ENCODE measurements around the gene FOXL2NB. TPM values are rescaled to one million over a fixed set of nuclear protein-coding genes. Genes with fewer than 3 reads are reported as not detected.

Gene FOXL2NB
- total and polyA plus RNA-seq, 10 of the 15 experiments (the other 5 are each of a cell fraction or from before 2014, with no cell fraction given): not detected

DNA sequence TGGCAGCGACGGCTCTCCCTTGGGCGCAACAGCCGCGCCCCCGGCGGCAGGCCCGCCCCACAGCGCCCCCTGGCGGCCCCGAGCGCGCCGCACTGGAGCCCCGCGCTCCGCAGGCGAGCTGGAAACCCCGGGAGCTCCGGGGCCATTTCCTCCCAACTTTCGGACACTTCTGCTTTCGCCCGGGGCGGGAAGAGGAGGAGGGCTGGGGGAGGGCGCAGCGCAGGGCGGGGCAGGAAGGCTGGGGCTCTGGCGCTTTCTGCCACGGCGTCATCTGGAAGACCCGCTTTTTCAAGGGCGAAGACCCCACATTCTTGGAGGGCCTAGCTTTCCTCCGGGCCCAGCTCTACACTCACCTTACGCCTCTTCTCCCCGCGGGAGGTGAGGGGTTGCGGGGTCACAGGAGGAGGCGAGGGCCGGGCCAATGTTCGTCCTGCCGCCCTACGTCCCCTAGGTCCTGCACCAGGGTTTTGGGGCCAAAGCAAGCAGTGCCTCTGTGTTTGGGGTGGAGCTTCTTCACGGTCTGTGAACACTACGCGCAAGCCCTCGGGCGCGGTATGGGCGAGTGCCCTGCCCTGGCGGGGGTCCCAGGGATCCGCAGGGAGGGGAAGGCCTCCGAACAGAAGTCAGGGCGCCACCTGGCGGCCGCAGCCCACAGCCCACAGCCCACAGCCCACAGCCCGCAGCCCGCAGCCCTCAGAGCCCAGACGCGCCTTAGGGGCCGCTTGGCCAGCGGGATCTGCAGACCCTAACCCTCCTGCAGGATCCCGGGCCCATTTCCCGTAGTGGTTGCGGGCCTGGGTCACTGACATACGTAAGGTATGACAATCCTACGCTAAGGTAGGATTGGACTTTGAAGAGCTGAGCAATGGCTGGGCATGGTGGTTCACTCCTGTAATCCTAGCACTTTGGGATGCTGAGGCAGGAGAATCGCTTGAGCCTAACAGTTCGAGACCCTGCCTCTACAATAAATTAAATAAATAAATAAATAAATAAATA, 31.2 kb upstream of the FOXL2NB start (continued):
- TF ChIP-seq, protein P1, sequence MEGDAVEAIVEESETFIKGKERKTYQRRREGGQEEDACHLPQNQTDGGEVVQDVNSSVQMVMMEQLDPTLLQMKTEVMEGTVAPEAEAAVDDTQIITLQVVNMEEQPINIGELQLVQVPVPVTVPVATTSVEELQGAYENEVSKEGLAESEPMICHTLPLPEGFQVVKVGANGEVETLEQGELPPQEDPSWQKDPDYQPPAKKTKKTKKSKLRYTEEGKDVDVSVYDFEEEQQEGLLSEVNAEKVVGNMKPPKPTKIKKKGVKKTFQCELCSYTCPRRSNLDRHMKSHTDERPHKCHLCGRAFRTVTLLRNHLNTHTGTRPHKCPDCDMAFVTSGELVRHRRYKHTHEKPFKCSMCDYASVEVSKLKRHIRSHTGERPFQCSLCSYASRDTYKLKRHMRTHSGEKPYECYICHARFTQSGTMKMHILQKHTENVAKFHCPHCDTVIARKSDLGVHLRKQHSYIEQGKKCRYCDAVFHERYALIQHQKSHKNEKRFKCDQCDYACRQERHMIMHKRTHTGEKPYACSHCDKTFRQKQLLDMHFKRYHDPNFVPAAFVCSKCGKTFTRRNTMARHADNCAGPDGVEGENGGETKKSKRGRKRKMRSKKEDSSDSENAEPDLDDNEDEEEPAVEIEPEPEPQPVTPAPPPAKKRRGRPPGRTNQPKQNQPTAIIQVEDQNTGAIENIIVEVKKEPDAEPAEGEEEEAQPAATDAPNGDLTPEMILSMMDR (IDR thresholded peaks at IDR 0.05 in 2 of 3, conservative IDR thresholded peaks at IDR 0.05 in 1 of 3; ENCODE audit: control insufficient read depth in 2 of 3, extremely low read depth in 1 of 3, insufficient read depth in 1 of 3, low read depth in 3 of 3, low read length in 3 of 3): peak; percentile 67 to 85 (median 82)
- TF ChIP-seq NFYA (IDR thresholded peaks at IDR 0.05; ENCODE audit: borderline replicate concordance, low read depth, low read length) (no peak), MXI1 (IDR thresholded peaks at IDR 0.05; ENCODE audit: low read depth, low read length) (no peak), ZNF24 (IDR thresholded peaks at IDR 0.05) (0 out of 2 replicates have a peak, but pooled peaks have one; percentile 20), RUNX3 (IDR thresholded peaks at IDR 0.05; ENCODE audit: low read length) (peak; percentile 62), NFYB (IDR thresholded peaks at IDR 0.05; ENCODE audit: insufficient read depth, low read depth, low read length) (no peak), CHD4 (IDR thresholded peaks at IDR 0.05) (no peak), STAT1 (conservative IDR thresholded peaks at IDR 0.05) (no peak), MTA2 (IDR thresholded peaks at IDR 0.05; ENCODE audit: low read depth) (peak; percentile 49; the same call in 1 of the 2 replicates), EED (IDR thresholded peaks at IDR 0.05; ENCODE audit: low read depth) (peak; percentile 20), NBN (IDR thresholded peaks at IDR 0.05) (peak; percentile 65; the same call in 1 of the 2 replicates), NR2C1 (IDR thresholded peaks at IDR 0.05) (0 out of 2 replicates have a peak, but pooled peaks have one; percentile 19), SREBF1 (IDR thresholded peaks at IDR 0.05; ENCODE audit: low read length) (no peak), FOXM1 (IDR thresholded peaks at IDR 0.05; ENCODE audit: low read depth, low read length) (no peak), TCF12 (IDR thresholded peaks at IDR 0.05; ENCODE audit: low read depth, low read length) (0 out of 2 replicates have a peak, but pooled peaks have one; percentile 19), TBL1XR1 (IDR thresholded peaks at IDR 0.05; ENCODE audit: low read depth, low read length) (no peak), KAT2A (conservative IDR thresholded peaks at IDR 0.05; ENCODE audit: control insufficient read depth, low read depth, low read length) (no peak), GATAD2B (conservative IDR thresholded peaks at IDR 0.05; ENCODE audit: low read depth) (peak; percentile 69)
- TF ChIP-seq, protein P2, sequence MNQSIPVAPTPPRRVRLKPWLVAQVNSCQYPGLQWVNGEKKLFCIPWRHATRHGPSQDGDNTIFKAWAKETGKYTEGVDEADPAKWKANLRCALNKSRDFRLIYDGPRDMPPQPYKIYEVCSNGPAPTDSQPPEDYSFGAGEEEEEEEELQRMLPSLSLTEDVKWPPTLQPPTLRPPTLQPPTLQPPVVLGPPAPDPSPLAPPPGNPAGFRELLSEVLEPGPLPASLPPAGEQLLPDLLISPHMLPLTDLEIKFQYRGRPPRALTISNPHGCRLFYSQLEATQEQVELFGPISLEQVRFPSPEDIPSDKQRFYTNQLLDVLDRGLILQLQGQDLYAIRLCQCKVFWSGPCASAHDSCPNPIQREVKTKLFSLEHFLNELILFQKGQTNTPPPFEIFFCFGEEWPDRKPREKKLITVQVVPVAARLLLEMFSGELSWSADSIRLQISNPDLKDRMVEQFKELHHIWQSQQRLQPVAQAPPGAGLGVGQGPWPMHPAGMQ (IDR thresholded peaks at IDR 0.05; ENCODE audit: borderline replicate concordance): no peak
- TF ChIP-seq, protein P3, sequence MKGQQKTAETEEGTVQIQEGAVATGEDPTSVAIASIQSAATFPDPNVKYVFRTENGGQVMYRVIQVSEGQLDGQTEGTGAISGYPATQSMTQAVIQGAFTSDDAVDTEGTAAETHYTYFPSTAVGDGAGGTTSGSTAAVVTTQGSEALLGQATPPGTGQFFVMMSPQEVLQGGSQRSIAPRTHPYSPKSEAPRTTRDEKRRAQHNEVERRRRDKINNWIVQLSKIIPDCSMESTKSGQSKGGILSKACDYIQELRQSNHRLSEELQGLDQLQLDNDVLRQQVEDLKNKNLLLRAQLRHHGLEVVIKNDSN (IDR thresholded peaks at IDR 0.05; ENCODE audit: borderline replicate concordance, extremely low read length, insufficient read depth, low read depth, low read length): no peak
- TF ChIP-seq, protein P4, sequence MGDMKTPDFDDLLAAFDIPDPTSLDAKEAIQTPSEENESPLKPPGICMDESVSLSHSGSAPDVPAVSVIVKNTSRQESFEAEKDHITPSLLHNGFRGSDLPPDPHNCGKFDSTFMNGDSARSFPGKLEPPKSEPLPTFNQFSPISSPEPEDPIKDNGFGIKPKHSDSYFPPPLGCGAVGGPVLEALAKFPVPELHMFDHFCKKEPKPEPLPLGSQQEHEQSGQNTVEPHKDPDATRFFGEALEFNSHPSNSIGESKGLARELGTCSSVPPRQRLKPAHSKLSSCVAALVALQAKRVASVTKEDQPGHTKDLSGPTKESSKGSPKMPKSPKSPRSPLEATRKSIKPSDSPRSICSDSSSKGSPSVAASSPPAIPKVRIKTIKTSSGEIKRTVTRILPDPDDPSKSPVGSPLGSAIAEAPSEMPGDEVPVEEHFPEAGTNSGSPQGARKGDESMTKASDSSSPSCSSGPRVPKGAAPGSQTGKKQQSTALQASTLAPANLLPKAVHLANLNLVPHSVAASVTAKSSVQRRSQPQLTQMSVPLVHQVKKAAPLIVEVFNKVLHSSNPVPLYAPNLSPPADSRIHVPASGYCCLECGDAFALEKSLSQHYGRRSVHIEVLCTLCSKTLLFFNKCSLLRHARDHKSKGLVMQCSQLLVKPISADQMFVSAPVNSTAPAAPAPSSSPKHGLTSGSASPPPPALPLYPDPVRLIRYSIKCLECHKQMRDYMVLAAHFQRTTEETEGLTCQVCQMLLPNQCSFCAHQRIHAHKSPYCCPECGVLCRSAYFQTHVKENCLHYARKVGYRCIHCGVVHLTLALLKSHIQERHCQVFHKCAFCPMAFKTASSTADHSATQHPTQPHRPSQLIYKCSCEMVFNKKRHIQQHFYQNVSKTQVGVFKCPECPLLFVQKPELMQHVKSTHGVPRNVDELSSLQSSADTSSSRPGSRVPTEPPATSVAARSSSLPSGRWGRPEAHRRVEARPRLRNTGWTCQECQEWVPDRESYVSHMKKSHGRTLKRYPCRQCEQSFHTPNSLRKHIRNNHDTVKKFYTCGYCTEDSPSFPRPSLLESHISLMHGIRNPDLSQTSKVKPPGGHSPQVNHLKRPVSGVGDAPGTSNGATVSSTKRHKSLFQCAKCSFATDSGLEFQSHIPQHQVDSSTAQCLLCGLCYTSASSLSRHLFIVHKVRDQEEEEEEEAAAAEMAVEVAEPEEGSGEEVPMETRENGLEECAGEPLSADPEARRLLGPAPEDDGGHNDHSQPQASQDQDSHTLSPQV (IDR thresholded peaks at IDR 0.05): 0 out of 2 replicates have a peak, but pooled peaks have one; percentile 42
